ENCODE results near the gene RALGDS. TPM values are rescaled to one million over a fixed set of nuclear protein-coding genes. Genes with fewer than 3 reads are reported as not detected.

Gene RALGDS
- total and polyA plus RNA-seq, 2 donors (not counting 1 experiment from before 2014, with no cell fraction given) = 62.4 to 88.0 TPM

DNA sequence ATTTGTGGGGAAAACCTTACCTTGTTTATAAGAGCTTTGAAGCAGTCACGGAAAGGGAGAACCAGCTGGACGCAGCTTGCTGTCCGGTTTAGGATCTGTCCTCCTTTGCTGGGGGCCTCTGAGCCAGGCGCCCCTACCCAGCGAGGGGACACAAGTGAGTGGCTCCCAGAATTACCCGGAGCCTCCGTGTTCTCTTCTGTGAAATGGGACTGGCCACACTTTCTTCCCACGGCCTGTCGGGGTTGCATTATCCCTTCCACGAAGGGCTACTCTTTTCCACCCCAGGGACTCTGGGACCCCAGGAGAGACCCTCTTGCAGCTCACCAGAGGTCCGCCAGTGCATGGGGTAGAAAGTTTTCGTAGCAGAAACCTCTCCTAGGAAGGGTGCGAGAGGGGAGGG lies 43.2 kb upstream of the RALGDS start:
- peak overlapping the region; percentile 41 to 78 for H3K27ac ChIP-seq (ENCODE audit: low read length in 2 of 2)
- peak overlapping the region; percentile 91 for H3K4me3 Mint-ChIP-seq
- H3K9me3 Mint-ChIP-seq (ENCODE audit: insufficient read depth) = no peaks in the 10 kb centered on the region
- H3K27me3 Mint-ChIP-seq = peaks cover 11% of the 10 kb centered on the region
- H3K9ac ChIP-seq (ENCODE audit: low read length) = peak overlapping the region; percentile 89
- WGBS (ENCODE audit: insufficient coverage) = 60% methylated on average over 11 of the region's 13 CpGs
- H2AFZ ChIP-seq (ENCODE audit: insufficient read depth, low read depth, low read length, poor library complexity, severe bottlenecking) = peak overlapping the region; percentile 90
- H3K9me3 ChIP-seq (ENCODE audit: control extremely low read depth in 1 of 3, control insufficient read depth in 2 of 3, insufficient read depth in 1 of 3, low read length in 2 of 3) = no peaks in the 10 kb centered on the region
- H3K79me2 ChIP-seq (ENCODE audit: control insufficient read depth, insufficient read depth, low read length) = peaks cover 7% of the 10 kb centered on the region
- H3K4me3 ChIP-seq (ENCODE audit: control extremely low read depth in 1 of 5, extremely low read depth in 1 of 5, insufficient read depth in 1 of 5, low read depth in 2 of 5, low read length in 4 of 5) = peak overlapping the region in 4 of 5 experiments; percentile 75 to 86 (median 82)
- peaks cover 19 to 31% of the 10 kb centered on the region in 2 donors for H3K4me1 ChIP-seq (ENCODE audit: control insufficient read depth in 2 of 2, insufficient read depth in 2 of 2, low read length in 2 of 2)
- H3K27me3 ChIP-seq (replicated peaks in 1 of 4; ENCODE audit: control extremely low read depth in 1 of 4, control insufficient read depth in 3 of 4, insufficient read depth in 4 of 4, low read length in 3 of 4) = peaks cover 0 to 8% (median 2%) of the 10 kb centered on the region in 4 experiments
- peak overlapping the region; percentile 82 for H3K27ac Mint-ChIP-seq
- intact Hi-C loops (cut with micrococcal nuclease) = no loop called here
- peaks cover 27% of the 10 kb centered on the region for H3K4me1 Mint-ChIP-seq
- peak overlapping the region; percentile 99 for H3K4me2 ChIP-seq (replicated peaks; ENCODE audit: low read depth, low read length, poor library complexity, severe bottlenecking)
- peaks cover 7% of the 10 kb centered on the region for H4K20me1 ChIP-seq (ENCODE audit: control insufficient read depth, insufficient read depth, low read length, poor library complexity, severe bottlenecking)
- no peak for ATAC-seq (ENCODE audit: low read depth)
- ChIA-PET POLR2A (no interaction called here), CTCF (interaction anchor here (0.5 to 1.0 kb wide), 2 partner anchors 133 to 606 kb away, joined by 3 to 4 read pairs; partner anchors contain the start of gene GTF3C5)
- no peak for DNase-seq
- peaks cover 0 to 3% of the 10 kb centered on the region in 2 experiments for H3K36me3 ChIP-seq (replicated peaks in 1 of 2; ENCODE audit: control extremely low read depth in 1 of 2, control insufficient read depth in 1 of 2, extremely low read depth in 1 of 2, insufficient read depth in 2 of 2, low read length in 1 of 2)
- TF ChIP-seq, protein P1, sequence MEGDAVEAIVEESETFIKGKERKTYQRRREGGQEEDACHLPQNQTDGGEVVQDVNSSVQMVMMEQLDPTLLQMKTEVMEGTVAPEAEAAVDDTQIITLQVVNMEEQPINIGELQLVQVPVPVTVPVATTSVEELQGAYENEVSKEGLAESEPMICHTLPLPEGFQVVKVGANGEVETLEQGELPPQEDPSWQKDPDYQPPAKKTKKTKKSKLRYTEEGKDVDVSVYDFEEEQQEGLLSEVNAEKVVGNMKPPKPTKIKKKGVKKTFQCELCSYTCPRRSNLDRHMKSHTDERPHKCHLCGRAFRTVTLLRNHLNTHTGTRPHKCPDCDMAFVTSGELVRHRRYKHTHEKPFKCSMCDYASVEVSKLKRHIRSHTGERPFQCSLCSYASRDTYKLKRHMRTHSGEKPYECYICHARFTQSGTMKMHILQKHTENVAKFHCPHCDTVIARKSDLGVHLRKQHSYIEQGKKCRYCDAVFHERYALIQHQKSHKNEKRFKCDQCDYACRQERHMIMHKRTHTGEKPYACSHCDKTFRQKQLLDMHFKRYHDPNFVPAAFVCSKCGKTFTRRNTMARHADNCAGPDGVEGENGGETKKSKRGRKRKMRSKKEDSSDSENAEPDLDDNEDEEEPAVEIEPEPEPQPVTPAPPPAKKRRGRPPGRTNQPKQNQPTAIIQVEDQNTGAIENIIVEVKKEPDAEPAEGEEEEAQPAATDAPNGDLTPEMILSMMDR (IDR thresholded peaks at IDR 0.05) = no peak
- no peak for TF ChIP-seq EZH2 (IDR thresholded peaks at IDR 0.05; ENCODE audit: borderline replicate concordance, insufficient read depth, low read depth, low read length, poor library complexity, severe bottlenecking)

DNA sequence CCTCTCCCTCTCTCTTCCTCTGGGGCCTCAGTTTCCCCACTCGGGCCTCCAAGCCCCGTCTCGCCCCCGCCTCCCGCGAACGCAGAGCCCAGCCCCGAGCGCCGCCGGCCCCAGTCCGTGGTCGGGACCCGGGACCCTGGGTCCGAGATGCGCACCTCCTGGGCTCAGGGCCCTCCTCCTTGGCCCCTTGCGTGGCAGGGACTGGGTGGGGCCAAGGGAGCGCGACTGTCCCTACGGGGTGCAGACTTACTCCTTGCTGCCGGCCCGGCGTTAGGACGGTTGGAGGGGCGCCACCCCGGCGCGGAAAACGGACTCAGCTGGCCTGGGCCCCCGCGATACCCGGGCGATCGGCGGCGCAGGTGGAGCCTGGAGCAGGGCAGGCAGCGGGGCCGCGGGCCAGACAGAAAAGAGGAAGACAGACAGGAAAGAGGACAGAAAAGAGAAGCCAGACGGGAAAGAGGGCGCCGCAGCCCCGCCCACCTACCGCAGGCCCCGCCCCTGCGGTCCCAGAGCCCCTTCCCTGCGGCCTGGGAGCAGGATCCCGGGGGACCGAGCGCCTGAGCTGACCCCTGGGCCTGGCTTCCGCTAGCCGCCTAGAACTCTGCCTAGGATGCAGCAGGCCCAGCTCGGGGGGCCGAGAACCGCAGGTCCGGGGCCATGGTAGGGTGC lies 42.6 kb upstream of the RALGDS start, which contains the start of gene GBGT1:
TSS of gene GBGT1 (minus strand) at position 411 of the 669 bp plus-strand sequence. CDS start 1,502 bp downstream, outside the sequence.
- ChIA-PET CTCF (interaction anchor here (0.5 to 1.0 kb wide), 2 partner anchors 133 to 607 kb away, joined by 3 to 4 read pairs; partner anchors contain the start of gene GTF3C5), POLR2A (no interaction called here)
- DNase-seq (peak; percentile 81), ATAC-seq (ENCODE audit: low read depth) (peak; percentile 84)
- Histone ChIP-seq H3K27ac (ENCODE audit: low read length in 2 of 2) (peak within 1 kb of the TSS; percentile 41 to 78), H3K9ac (ENCODE audit: low read length) (peak within 1 kb of the TSS; percentile 89), H3K79me2 (ENCODE audit: control insufficient read depth, insufficient read depth, low read length) (peaks cover 7% of the 10 kb centered on the region), H3K27me3 (replicated peaks in 1 of 4; ENCODE audit: control extremely low read depth in 1 of 4, control insufficient read depth in 3 of 4, insufficient read depth in 4 of 4, low read length in 3 of 4) (peaks cover 0 to 8% (median 2%) of the 10 kb centered on the region in 4 experiments), H4K20me1 (ENCODE audit: control insufficient read depth, insufficient read depth, low read length, poor library complexity, severe bottlenecking) (peaks cover 7% of the 10 kb centered on the region), H2AFZ (ENCODE audit: insufficient read depth, low read depth, low read length, poor library complexity, severe bottlenecking) (peak within 1 kb of the TSS; percentile 90), H3K4me1 (ENCODE audit: control insufficient read depth in 2 of 2, insufficient read depth in 2 of 2, low read length in 2 of 2) (peaks cover 19 to 31% of the 10 kb centered on the region in 2 donors), H3K4me2 (replicated peaks; ENCODE audit: low read depth, low read length, poor library complexity, severe bottlenecking) (peak within 1 kb of the TSS; percentile 99), H3K36me3 (replicated peaks in 1 of 2; ENCODE audit: control extremely low read depth in 1 of 2, control insufficient read depth in 1 of 2, extremely low read depth in 1 of 2, insufficient read depth in 2 of 2, low read length in 1 of 2) (peaks cover 0 to 3% of the 10 kb centered on the region in 2 experiments), H3K9me3 (ENCODE audit: control extremely low read depth in 1 of 3, control insufficient read depth in 2 of 3, insufficient read depth in 1 of 3, low read length in 2 of 3) (no peaks in the 10 kb centered on the region), H3K4me3 (ENCODE audit: control extremely low read depth in 1 of 5, extremely low read depth in 1 of 5, insufficient read depth in 1 of 5, low read depth in 2 of 5, low read length in 4 of 5) (peak within 1 kb of the TSS; percentile 11 to 86 (median 81))
- peak within 1 kb of the TSS; percentile 82 for H3K27ac Mint-ChIP-seq
- peaks cover 6% of the 10 kb centered on the region for H3K27me3 Mint-ChIP-seq
- intact Hi-C loops (cut with micrococcal nuclease) = loop anchor here (2.0 kb wide), 1 partner anchor 15 kb away; no protein-coding TSS in a partner anchor
- TF ChIP-seq EZH2 (IDR thresholded peaks at IDR 0.05; ENCODE audit: borderline replicate concordance, insufficient read depth, low read depth, low read length, poor library complexity, severe bottlenecking) = no peak
- TF ChIP-seq, protein P1 (IDR thresholded peaks at IDR 0.05) = no peak
- H3K4me3 Mint-ChIP-seq = peak within 1 kb of the TSS; percentile 91
- under 1% methylated on average over 56 of the region's 56 CpGs for WGBS (ENCODE audit: insufficient coverage)
- H3K4me1 Mint-ChIP-seq = peaks cover 27% of the 10 kb centered on the region
- no peaks in the 10 kb centered on the region for H3K9me3 Mint-ChIP-seq (ENCODE audit: insufficient read depth)
